Esophagus squamous epithelium (tissue), 4 donors: ENCODE data around the gene GATB.

ENCODE experiments used
- CTCF ChIP-seq, 6 experiments: fragments of 450-650 bp in 4 of 6; fragments of 200-600 bp in 2 of 6; sonication (generic) in 2 of 6; IDR thresholded peaks; one replicate each; pipeline ENCODE4 v1.5.1; 2016 to 2019; ENCODE audit warnings: antibody characterized with exemption in 6 of 6, mild to moderate bottlenecking in 4 of 6, moderate library complexity in 4 of 6
- POLR2A ChIP-seq, 4 donors: fragments of 450-650 bp; IDR thresholded peaks; one replicate each; pipeline ENCODE4 v1.6.1; 2017; ENCODE audit warnings: antibody characterized with exemption in 4 of 4, mild to moderate bottlenecking in 4 of 4, moderate library complexity in 3 of 4

DNA sequence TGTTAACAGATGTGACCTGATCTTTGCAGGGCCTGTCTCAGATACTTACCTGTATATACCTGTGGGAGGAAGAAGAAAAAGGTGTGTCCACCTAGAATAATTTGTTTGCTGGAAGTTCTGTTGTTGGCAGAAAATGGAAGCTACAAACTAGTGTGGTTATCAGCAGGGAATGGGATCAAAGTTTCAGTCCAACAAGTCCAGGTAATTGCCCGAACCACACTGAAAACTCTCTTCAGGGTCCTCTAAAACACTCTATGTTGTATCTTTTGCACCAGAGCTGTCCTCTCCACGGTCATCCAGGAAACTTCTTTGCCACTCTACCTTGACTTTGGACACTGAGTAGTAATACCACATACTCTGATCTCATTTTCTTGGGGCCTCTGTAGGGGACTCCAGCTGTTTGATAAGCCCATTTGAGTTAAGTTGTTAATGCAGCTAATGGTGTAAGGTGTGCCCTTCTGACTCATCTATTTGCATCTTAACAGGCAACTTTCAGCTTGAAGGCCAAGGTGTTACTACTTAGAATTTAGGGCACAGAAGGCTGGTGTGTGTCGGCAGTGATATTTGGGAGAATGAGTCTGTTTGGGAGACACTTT, 38.7 kb upstream of the GATB start:
- no peak for TF ChIP-seq CTCF (IDR thresholded peaks at IDR 0.05)
- no peak for TF ChIP-seq POLR2A (IDR thresholded peaks at IDR 0.05)
